Activated naive CD8-positive, alpha-beta T cell treated with anti-CD3 and anti-CD28 coated beads, Interleukin-2, amount 50 U/mL, for 16 hours (primary cell): ENCODE data around the gene BUB1B.

ENCODE experiments used
- DNase-seq: peaks from one replicate; pipeline ENCODE4 v3.0.0-alpha.2; 2020; ENCODE audit warnings: low read depth, low spot score

Gene BUB1B

DNA sequence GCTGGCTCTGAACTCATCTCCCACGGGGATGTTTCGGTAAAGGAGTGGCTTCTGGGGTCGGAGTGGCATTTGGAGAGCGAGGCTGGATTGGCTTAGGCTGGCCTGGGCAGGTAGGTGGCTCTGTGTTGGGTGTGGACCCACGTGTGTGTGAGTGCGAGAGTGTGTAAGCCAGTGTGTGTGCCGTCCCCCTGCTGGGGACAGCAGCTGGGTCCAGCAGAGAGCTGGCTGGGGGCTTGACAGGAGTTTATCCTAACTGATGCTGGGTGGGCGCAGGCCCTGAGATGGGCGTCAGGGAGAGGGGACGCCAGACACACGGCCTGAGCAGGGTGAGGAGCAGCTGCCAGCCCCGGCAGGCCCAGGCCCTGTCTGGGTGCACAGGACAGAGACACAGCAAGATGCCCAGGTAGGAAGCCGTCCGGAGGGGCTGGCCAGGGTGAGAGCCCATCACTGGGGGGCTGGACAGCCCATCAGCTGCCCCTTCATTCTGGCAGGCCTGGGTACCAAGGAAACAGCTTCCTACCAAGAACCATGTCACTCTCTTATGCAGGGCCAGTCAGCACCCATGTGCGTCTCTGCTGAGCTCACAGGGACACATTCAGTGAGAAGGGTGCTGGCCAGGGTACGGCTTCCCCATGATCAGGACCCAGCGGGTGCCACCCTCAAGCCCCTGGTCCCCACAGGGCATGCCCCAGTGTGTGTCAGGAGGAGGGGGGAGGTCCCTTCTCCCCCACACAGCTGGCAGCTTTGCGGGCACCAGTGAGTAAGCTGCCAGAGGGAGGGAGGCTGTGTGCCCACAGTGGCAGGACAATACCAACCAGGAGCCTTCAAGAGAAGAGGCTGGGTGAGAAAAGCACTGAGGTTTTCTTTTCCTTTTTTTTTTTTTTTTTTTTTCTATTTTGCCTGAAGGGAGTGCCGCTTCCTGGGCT is 79.1 kb downstream of the BUB1B start:
- DNase-seq, result no peak

- DNase-seq, result no peak
Observed at GRCh38 chr15:40240619-40241221, 79.9 kb downstream of the BUB1B start.

- DNase-seq, result no peak
Observed at GRCh38 chr15:40241269-40242212, 80.7 kb downstream of the BUB1B start.

DNA sequence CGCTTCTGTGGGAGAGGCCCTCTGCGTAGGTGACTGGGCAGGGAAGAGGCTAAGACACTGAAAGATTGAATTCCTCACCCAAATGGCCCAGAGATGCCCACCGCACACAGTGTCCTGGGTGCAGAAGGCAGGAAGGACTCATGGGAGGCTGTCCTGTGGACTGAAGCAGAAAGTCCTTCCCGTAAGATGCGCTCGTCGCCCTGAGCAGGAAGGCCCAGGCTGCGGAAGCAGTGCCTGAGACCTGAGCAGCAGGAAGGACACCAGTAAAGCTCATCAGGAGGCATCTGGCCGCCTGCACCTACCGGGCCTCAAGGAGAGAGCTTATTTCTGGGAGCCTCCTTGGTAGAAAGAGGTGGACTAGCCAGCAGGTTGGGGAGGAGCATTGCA is 81.3 kb downstream of the BUB1B start:
- DNase-seq, result no peak

DNA sequence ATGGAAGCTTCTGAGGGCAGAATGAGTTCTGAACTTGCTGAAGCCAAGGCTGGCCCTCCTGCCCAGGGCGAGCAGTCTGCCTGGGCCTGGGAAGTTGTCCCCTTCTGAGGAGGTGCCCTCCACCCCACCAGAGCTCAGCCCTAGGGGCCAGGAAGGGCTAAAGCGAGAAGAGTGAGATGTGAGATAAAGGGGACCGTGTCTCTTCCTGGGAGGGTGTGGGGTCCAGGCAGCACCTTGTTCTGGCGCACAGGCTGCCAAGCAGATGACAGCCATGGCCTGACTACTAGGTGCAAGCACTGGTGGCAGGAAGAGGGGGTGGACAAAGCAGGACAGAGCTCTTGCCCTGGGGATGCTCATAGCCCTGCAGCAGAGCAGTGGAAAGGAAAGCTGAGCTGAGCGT is 81.7 kb downstream of the BUB1B start:
- DNase-seq, result no peak

DNA sequence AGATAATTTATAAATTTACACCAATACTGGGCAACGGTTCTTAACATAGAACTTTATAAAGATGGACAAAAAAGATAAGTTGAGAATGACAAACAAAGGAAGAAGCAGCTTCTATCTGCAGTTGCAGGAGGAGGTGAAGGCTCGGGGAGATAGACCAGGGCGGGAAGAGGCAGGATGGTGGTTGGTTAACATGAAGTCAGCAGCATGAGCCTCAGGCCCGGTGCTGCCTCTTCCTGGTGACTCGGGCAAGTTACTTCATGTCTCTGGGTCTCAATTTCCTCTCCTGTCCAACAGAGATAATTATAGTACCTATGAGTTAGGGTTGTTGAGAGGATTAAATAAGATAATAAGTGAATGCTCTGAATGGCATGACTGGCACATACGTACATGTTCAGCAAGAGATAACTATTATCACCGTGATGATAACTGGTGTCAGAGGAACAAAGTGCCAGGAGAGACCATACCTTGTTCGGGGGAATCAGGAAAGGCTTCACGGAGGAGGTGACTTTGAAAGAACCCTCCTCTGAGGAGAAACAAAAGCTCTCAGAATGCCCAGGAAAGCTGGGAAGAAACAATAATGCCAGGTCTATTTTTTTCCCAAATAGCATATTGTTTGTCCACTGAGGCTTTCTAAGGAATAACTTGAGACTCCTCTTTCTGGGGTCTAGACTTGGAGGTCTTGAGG is 82.4 kb downstream of the BUB1B start:
- no peak for DNase-seq

DNA sequence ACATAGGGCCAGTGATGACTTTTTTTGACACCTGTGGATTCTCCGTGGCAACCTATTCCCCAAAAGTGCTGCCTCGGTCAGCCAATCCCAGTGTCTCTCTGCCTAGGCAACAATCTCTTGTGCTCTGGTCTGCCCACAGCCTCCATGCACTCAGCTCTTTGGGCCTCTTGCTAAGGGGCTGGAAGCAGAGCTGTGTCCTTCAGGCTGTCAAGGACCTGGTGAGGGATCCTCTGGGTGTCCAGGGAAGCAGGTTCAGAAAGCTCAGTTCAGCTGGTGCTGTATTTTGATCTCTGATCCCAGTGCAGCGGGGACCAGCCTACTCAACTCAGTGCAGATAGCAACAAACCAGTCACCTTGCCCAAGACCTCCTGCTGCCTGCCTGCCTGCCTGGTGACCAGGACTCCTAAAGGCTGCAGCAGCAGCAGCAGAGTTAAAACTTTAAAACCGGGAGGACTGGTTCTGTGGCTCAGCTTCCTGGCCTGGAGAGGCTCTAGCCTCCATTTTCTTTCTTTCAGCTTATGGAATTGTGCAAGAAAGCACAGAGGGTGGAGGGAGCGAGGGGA is 84.2 kb downstream of the BUB1B start:
- no peak for DNase-seq

- DNase-seq, result no peak
Observed at GRCh38 chr15:40245666-40246450, 85.0 kb downstream of the BUB1B start.

GRCh38 chr15:40246496-40247280 is 85.8 kb downstream of the BUB1B start:
- no peak for DNase-seq

GRCh38 chr15:40247406-40247971 is 86.6 kb downstream of the BUB1B start:
- no peak for DNase-seq

- no peak for DNase-seq
Observed at GRCh38 chr15:40248006-40248783, 87.3 kb downstream of the BUB1B start.

DNA sequence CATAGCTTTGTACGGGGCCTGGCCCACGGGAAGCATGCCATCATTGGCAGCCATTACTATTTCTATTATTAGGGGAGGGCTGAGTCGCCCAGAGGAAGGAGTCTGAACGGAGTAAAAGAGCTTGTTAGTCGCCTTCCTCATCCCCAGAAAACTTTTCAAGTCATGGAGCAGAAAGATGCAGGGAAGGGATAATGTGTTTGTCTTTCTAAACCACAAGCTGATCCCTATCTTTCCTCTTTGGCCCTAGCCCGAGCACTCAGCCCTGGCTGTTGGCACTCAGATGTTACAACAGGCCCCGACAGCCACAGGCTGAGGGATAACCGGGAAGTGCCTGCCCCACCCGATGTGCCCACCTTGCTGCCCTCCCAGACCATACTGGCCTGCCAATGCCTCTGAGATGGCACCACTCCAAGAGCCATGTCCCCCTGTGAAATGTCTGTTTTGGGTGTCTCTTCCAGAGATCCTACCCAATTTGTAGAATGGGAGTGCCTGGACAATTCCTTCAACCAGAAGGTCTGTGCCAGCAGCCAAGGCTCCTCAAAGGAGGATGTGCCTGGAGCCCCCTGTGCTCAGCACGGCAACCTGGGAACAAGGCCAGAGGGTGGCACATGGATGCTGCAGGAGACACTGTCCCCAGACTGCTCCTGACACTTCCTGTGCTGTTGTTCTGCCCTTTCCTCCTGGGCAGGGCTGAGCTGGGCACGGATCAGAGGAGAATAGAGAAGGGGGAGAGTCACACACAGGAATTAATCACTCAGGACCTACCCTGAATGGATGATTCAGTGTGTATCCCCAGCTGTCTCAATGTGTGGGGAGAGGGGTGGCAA is 88.8 kb downstream of the BUB1B start:
- DNase-seq, result no peak

DNA sequence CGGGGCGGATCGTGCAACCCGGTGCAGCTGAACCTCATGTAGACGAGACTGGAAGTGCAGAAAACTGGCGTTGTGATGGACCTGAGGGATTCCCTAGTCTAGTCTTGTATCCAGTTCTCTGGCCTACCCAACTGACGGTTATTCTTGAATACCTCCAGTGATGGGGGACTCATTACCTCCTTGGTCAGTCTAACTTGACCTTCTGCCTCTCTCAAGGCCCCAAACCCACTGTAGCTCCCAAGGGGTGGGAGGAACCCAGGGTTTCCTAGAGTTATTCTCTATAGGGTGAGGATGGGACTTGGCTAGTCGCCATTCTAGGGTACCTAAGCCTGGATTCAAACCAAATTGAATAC is 89.4 kb downstream of the BUB1B start:
- no peak for DNase-seq

- DNase-seq, result no peak
Observed at GRCh38 chr15:40250771-40251483, 90.1 kb downstream of the BUB1B start.

GRCh38 chr15:40251486-40252140 is 90.7 kb downstream of the BUB1B start:
- no peak for DNase-seq

DNA sequence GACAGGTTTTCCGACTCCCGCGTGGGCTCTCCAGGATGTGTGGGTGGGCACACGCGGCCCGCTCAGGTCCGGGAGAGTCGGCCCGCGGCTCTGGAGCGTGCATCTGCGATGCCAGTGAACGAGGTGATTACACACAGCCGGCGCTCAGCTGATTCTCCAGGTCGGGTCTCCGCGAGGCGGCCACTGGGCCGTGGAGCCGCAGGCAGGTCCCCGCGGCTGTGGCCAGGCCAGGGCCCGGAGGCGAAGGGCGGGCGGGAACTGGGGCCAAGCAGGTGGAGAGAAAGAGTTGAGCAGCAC is 91.2 kb downstream of the BUB1B start:
- DNase-seq, result no peak
